HG02981 (cell line): ENCODE measurements around the gene ATP13A3.

Experiments used
- ATAC-seq: cut with Tn5 transposase; IDR thresholded peaks from one replicate; pipeline ENCODE4 v1.9.1; 2021; ENCODE audit warnings: mild to moderate bottlenecking, moderate library complexity; ENCODE audit not compliant: unreplicated experiment

The ATP13A3 gene

GRCh38 chr3:194476784-194477183, 10.0 kb downstream of the ATP13A3 start:
- ATAC-seq, result no peak

- ATAC-seq, result no peak
These were observed 10.8 kb downstream of the ATP13A3 start for GRCh38 chr3:194475978-194476377.

- no peak for ATAC-seq
These were observed 11.5 kb downstream of the ATP13A3 start for GRCh38 chr3:194475138-194475932.

- ATAC-seq, result no peak
These were observed 12.1 kb downstream of the ATP13A3 start for GRCh38 chr3:194474675-194475074.

- peak; percentile 80 for ATAC-seq
These were observed 14.4 kb downstream of the ATP13A3 start for GRCh38 chr3:194472290-194472920.

- no peak for ATAC-seq
These were observed 14.9 kb downstream of the ATP13A3 start for GRCh38 chr3:194471863-194472262.

GRCh38 chr3:194470615-194471014, 16.2 kb downstream of the ATP13A3 start:
- ATAC-seq, result no peak

- ATAC-seq, result no peak
These were observed 16.8 kb downstream of the ATP13A3 start for GRCh38 chr3:194469977-194470376.

- ATAC-seq, result no peak
These were observed 18.7 kb downstream of the ATP13A3 start for GRCh38 chr3:194468086-194468485.

GRCh38 chr3:194466761-194467356, 19.9 kb downstream of the ATP13A3 start:
- ATAC-seq, result no peak

- peak; percentile 65 for ATAC-seq
These were observed 20.8 kb downstream of the ATP13A3 start for GRCh38 chr3:194465920-194466570.

GRCh38 chr3:194465246-194465645, 21.6 kb downstream of the ATP13A3 start:
- no peak for ATAC-seq

GRCh38 chr3:194464692-194465091, 22.1 kb downstream of the ATP13A3 start:
- ATAC-seq, result no peak

GRCh38 chr3:194462936-194463335, 23.9 kb downstream of the ATP13A3 start:
- no peak for ATAC-seq

- ATAC-seq, result no peak
These were observed 26.2 kb downstream of the ATP13A3 start for GRCh38 chr3:194460566-194460965.

GRCh38 chr3:194458131-194458530, 28.7 kb downstream of the ATP13A3 start:
- no peak for ATAC-seq

- no peak for ATAC-seq
These were observed 31.3 kb downstream of the ATP13A3 start for GRCh38 chr3:194455481-194455880.

GRCh38 chr3:194450341-194450740, 36.5 kb downstream of the ATP13A3 start:
- no peak for ATAC-seq

GRCh38 chr3:194449913-194450312, 36.9 kb downstream of the ATP13A3 start:
- ATAC-seq, result no peak

GRCh38 chr3:194447657-194448056, 39.1 kb downstream of the ATP13A3 start:
- no peak for ATAC-seq

- no peak for ATAC-seq
These were observed 39.6 kb downstream of the ATP13A3 start for GRCh38 chr3:194447161-194447560.

GRCh38 chr3:194446754-194447153, 40.0 kb downstream of the ATP13A3 start:
- no peak for ATAC-seq
